ENCODE data around the gene FUZ. TPM values are rescaled to one million over a fixed set of nuclear protein-coding genes. Genes with fewer than 3 reads are reported as not detected.

FUZ gene
- total RNA-seq, 1 donor from 2014 or later = 10.8 TPM

- peaks cover 26% of the 10 kb centered on the region for H3K36me3 Mint-ChIP-seq (ENCODE audit: low read depth)
- H3K4me3 Mint-ChIP-seq (ENCODE audit: unreplicated experiment) = no peak overlapping the region
- no peak for TF ChIP-seq CTCF (IDR thresholded peaks at IDR 0.05)
- H3K27ac Mint-ChIP-seq (ENCODE audit: unreplicated experiment) = no peak overlapping the region
- no peak for DNase-seq (ENCODE audit: low spot score)
- no peaks in the 10 kb centered on the region for H3K27me3 Mint-ChIP-seq (ENCODE audit: low read depth)
- H3K9me3 Mint-ChIP-seq (ENCODE audit: low read depth) = no peaks in the 10 kb centered on the region
- H3K4me1 Mint-ChIP-seq (ENCODE audit: low read depth) = peaks cover 12% of the 10 kb centered on the region
These were observed 27.7 kb upstream of the FUZ start for GRCh38 chr19:49840736-49841249.

- Mint-ChIP-seq H3K4me3 (ENCODE audit: unreplicated experiment) (no peak overlapping the region), H3K27me3 (ENCODE audit: low read depth) (no peaks in the 10 kb centered on the region), H3K4me1 (ENCODE audit: low read depth) (peaks cover 10% of the 10 kb centered on the region), H3K36me3 (ENCODE audit: low read depth) (peaks cover 26% of the 10 kb centered on the region), H3K9me3 (ENCODE audit: low read depth) (no peaks in the 10 kb centered on the region), H3K27ac (ENCODE audit: unreplicated experiment) (no peak overlapping the region)
- no peak for DNase-seq (ENCODE audit: low spot score)
- no peak for TF ChIP-seq CTCF (IDR thresholded peaks at IDR 0.05)
These were observed 27.2 kb upstream of the FUZ start for GRCh38 chr19:49840321-49840720.

GRCh38 chr19:49839713-49840112 is 26.6 kb upstream of the FUZ start:
- H3K36me3 Mint-ChIP-seq (ENCODE audit: low read depth) = peaks cover 31% of the 10 kb centered on the region
- H3K4me3 Mint-ChIP-seq (ENCODE audit: unreplicated experiment) = no peak overlapping the region
- DNase-seq (ENCODE audit: low spot score) = no peak
- H3K27me3 Mint-ChIP-seq (ENCODE audit: low read depth) = no peaks in the 10 kb centered on the region
- no peaks in the 10 kb centered on the region for H3K9me3 Mint-ChIP-seq (ENCODE audit: low read depth)
- no peak overlapping the region for H3K27ac Mint-ChIP-seq (ENCODE audit: unreplicated experiment)
- peaks cover 5% of the 10 kb centered on the region for H3K4me1 Mint-ChIP-seq (ENCODE audit: low read depth)
- TF ChIP-seq CTCF (IDR thresholded peaks at IDR 0.05) = no peak

- Mint-ChIP-seq H3K27me3 (ENCODE audit: low read depth) (no peaks in the 10 kb centered on the region), H3K4me3 (ENCODE audit: unreplicated experiment) (no peak overlapping the region), H3K36me3 (ENCODE audit: low read depth) (peaks cover 33% of the 10 kb centered on the region), H3K4me1 (ENCODE audit: low read depth) (peaks cover 5% of the 10 kb centered on the region), H3K9me3 (ENCODE audit: low read depth) (no peaks in the 10 kb centered on the region), H3K27ac (ENCODE audit: unreplicated experiment) (no peak overlapping the region)
- no peak for TF ChIP-seq CTCF (IDR thresholded peaks at IDR 0.05)
- DNase-seq (ENCODE audit: low spot score) = no peak
These were observed 25.9 kb upstream of the FUZ start for GRCh38 chr19:49838885-49839588.

- Mint-ChIP-seq H3K27me3 (ENCODE audit: low read depth) (no peaks in the 10 kb centered on the region), H3K9me3 (ENCODE audit: low read depth) (no peaks in the 10 kb centered on the region), H3K4me1 (ENCODE audit: low read depth) (peaks cover 8% of the 10 kb centered on the region), H3K27ac (ENCODE audit: unreplicated experiment) (no peak overlapping the region), H3K36me3 (ENCODE audit: low read depth) (peaks cover 37% of the 10 kb centered on the region), H3K4me3 (ENCODE audit: unreplicated experiment) (no peak overlapping the region)
- peak; percentile 81 for DNase-seq (ENCODE audit: low spot score)
- no peak for TF ChIP-seq CTCF (IDR thresholded peaks at IDR 0.05)
These were observed 24.3 kb upstream of the FUZ start for GRCh38 chr19:49837425-49837824.
